Astrocyte of the cerebellum (primary cell): ENCODE data around the gene CDH15.

Experiments
- DNase-seq: peaks from one replicate; pipeline ENCODE4 v3.0.0-alpha.2; 2011; ENCODE audit warnings: low read depth
- H3K4me3 ChIP-seq: 2 replicates; pipeline ENCODE4 v1.5.1; 2011; ENCODE audit warnings: mild to moderate bottlenecking, low read depth, low read length, moderate library complexity
- in situ Hi-C: cut with HindIII; loops from 2 replicates; pipeline ENCODE4 v1.10.0; 2017; ENCODE audit warnings: low sequenced_read_pairs
- TF ChIP-seq, protein P1 (sequence below): IDR thresholded peaks from 2 replicates; pipeline ENCODE4 v1.5.1; 2012; ENCODE audit warnings: low read length, low read depth, moderate library complexity, mild to moderate bottlenecking; ENCODE audit errors: missing control alignments

Gene CDH15

DNA sequence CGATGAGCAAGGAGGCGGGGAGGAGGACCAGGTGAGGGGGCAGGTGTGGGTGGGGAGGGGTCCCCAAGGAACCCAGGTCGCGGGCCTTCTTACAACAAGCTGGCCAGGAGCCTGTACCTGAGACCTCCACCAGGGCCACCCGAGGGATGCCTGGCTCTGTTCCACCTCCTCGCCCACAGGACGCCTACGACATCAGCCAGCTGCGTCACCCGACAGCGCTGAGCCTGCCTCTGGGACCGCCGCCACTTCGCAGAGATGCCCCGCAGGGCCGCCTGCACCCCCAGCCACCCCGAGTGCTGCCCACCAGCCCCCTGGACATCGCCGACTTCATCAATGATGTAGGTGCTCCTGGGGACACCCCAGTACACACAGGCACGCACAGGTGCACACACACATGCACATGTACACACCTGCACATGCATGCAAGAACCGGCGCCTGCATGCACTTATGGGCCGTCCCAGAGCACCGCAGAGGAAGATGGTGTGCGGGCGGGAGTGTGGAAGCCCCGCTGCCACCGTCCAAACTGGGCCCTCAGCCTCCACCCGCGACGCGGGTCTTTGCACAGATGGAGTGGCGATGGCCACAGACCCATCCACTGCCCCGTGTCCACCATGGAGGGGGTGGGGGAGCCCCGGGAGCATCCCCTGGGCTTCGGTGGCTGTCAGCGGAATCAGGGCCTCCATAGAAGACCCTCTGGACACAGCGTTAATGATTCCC lies 22.2 kb downstream of the CDH15 start:
- no peak overlapping the region for H3K4me3 ChIP-seq
- TF ChIP-seq, protein P1, sequence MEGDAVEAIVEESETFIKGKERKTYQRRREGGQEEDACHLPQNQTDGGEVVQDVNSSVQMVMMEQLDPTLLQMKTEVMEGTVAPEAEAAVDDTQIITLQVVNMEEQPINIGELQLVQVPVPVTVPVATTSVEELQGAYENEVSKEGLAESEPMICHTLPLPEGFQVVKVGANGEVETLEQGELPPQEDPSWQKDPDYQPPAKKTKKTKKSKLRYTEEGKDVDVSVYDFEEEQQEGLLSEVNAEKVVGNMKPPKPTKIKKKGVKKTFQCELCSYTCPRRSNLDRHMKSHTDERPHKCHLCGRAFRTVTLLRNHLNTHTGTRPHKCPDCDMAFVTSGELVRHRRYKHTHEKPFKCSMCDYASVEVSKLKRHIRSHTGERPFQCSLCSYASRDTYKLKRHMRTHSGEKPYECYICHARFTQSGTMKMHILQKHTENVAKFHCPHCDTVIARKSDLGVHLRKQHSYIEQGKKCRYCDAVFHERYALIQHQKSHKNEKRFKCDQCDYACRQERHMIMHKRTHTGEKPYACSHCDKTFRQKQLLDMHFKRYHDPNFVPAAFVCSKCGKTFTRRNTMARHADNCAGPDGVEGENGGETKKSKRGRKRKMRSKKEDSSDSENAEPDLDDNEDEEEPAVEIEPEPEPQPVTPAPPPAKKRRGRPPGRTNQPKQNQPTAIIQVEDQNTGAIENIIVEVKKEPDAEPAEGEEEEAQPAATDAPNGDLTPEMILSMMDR, result no peak
- no peak for DNase-seq
- in situ Hi-C loops, result no loop called here

DNA sequence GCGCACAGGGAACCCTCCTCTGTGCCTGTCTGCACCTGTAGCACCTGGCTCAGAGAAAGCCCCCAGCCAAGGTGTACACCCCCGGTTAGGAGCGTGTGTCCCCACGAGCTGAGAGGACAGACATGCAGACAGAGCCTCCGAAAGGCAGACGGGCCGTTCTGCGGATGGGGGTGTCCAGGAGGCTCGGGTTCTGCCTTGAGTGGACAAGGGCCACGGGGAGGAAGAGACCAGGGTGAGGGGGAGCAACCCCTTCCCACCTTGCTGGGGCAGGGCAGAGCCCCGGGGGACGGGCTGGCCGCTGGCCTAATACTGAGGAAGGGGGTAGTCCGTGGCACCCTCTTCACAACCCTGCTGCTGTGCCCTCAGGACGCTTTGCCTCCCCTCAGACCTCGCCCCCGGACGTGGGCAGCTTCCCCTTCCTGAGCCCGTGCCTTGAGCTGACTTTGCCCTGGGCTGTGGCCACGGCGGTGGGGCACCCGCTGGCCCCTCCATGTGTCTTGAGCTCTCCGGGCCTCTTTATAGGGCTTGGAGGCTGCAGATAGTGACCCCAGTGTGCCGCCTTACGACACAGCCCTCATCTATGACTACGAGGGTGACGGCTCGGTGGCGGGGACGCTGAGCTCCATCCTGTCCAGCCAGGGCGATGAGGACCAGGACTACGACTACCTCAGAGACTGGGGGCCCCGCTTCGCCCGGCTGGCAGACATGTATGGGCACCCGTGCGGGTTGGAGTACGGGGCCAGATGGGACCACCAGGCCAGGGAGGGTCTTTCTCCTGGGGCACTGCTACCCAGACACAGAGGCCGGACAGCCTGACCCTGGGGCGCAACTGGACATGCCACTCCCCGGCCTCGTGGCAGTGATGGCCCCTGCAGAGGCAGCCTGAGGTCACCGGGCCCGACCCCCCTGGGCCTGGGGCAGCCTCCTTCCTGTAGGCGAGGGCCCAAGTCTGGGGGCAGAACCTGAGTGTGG lies 23.1 kb downstream of the CDH15 start:
- no peak overlapping the region for H3K4me3 ChIP-seq
- TF ChIP-seq, protein P1, result no peak
- no peak for DNase-seq
- in situ Hi-C loops, result no loop called here

DNA sequence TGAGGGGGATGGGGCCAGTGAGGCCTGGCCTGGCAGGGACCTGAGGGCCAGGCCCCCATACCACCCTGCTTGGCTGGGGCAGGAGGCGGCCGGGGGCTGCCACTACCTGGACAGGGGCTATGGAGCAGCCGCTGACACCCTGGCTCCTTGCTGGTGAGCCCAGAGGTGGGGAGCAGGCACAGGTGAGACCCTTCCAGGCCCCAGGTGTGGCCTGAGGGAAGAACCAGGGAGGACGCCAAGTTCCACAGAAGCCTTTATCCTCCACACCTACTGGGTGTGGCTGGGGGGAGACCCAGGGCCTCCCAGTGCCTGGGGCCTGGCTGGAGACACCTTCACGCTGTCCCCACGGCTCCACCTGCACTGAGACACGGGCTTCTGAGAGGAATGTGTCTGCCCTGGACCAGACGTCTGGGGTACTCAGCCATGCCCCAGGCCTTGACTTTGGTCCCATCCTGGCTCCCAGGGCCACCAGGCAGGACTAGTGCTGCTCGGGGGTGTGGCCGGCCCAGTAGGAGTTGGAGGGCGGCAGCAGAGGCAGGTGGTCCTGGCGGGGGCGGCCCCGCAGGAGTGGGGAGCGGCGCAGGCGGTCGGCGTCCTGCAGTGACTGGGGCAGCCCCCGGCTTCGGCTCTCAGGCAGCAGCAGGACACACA lies 24.1 kb downstream of the CDH15 start:
- TF ChIP-seq, protein P1, result no peak
- no peak for DNase-seq
- in situ Hi-C loops, result no loop called here
- H3K4me3 ChIP-seq, result no peak overlapping the region

DNA sequence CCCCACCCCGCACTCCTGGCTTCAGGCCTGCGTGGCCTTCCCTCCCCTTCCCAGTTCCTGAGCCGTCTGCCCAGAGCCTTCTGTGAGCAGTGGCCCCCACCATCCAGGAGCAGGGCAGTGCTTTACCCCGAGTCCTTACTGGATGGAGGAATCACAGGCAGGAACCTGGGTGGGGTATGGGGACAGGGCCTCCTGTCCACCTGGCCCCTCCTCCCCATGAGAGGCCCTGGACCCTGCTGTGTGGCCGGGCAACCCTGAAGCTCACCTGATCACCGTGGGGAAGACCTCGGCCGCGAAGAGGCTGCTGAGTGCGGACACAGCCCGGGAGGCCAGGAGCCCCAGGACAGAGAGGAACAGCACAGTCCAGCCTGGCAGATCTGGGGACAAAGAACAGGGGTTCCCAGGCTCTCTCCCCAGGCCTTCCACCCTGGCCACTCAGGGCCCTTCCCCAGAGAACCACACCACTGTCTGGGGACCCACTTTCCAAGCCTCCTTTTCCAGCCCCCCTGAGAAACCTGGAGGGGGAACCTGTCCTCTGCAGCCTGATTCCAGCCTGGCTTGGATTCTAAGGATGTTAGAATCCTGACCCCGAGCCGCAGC lies 25.6 kb downstream of the CDH15 start:
- H3K4me3 ChIP-seq, result no peak overlapping the region
- no peak for DNase-seq
- TF ChIP-seq, protein P1, result no peak
- in situ Hi-C loops, result no loop called here

DNA sequence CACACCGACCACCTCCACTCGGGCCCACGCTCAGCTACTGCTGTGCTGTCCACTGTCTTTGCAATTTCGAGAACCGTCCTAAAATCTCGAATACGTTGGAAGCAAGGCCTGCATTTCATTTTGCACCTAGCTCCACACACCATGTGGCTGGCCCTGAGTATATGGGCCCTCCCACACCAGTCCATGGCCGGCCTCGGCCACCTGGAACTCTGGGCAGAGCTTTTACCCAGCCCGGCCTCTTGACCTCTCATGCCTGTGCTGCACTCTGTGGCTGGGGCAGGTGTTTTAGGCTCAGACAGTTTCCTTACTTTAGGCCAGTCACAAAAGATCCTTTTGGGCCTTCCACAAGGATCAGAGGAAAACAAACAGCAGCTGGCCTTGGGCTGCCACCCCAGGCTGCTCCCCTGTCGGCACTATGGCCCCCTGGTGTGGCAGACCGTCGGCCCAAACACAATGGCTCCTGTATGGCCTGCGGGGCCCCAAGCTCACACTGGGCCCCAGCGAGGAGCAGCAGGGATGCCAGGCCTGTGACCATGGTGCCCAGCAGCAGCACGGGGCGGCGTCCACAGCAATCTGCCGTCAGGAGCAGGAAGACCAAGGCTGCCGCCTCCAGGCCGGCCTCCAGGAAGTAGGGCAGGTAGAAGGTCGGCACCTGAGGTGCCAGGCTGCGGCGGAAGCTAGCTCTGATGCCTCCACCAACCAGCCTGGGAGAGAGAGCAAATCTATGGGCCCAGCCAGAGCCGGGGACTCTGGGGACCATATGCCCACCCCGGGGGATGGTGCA lies 26.3 kb downstream of the CDH15 start:
- in situ Hi-C loops, result no loop called here
- H3K4me3 ChIP-seq, result no peak overlapping the region
- TF ChIP-seq, protein P1, result no peak
- DNase-seq, result no peak
